WI38 (cell line): ENCODE results near the gene GNL1.
"Not testable (repeated sequence)": the region's sequence is repeated elsewhere in the genome, so short reads cannot be mapped to it uniquely, and the experiment has no call there.

Experiments used
- H3K4me3 ChIP-seq: 2 replicates; pipeline ENCODE4 v1.5.1; 2011; ENCODE audit warnings: low read depth, mild to moderate bottlenecking, control low read depth, low read length
- CTCF ChIP-seq: IDR thresholded peaks from 2 replicates; pipeline ENCODE4 v1.5.1; 2012; ENCODE audit warnings: low read depth, mild to moderate bottlenecking, control low read depth, low read length

GNL1 gene

GRCh38 chr6:30533460-30534294 lies 22.6 kb downstream of the GNL1 start:
- H3K4me3 ChIP-seq: no peak overlapping the region
- TF ChIP-seq CTCF: no peak

- TF ChIP-seq CTCF: no peak
These were observed 26.3 kb downstream of the GNL1 start for GRCh38 chr6:30530014-30530413.

DNA sequence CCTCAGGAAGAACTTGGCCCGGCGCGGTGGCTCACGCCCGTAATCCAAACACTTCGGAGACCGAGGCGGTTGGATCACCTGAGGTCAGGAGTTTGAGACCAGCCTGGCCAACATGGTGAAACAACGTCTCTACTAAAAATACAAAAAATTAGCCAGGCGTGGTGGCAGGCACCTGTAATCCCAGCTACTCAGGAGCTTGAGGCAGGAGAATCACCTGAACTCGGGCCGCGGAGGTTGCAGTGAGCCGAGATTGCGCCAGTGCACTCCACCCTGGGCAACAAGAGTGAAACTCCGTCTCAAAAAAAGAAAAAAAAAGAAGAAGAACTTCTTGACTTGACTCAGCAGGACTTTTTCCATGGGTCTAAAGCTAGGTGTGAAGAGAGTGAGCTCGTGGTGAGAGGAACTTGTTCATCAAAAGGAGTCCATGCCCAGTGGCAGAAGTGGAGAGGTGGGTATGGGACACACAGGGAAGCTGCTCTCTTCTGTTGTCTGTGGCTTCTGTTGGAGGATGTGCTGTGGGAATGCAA lies 26.9 kb downstream of the GNL1 start:
- not testable (repeated sequence) for H3K4me3 ChIP-seq

More at GRCh38 chr6:30530014-30530413, 26.3 kb downstream of the GNL1 start:
- no peak overlapping the region for H3K4me3 ChIP-seq

GRCh38 chr6:30526444-30526843 lies 29.8 kb downstream of the GNL1 start:
- H3K4me3 ChIP-seq: not testable (repeated sequence)

DNA sequence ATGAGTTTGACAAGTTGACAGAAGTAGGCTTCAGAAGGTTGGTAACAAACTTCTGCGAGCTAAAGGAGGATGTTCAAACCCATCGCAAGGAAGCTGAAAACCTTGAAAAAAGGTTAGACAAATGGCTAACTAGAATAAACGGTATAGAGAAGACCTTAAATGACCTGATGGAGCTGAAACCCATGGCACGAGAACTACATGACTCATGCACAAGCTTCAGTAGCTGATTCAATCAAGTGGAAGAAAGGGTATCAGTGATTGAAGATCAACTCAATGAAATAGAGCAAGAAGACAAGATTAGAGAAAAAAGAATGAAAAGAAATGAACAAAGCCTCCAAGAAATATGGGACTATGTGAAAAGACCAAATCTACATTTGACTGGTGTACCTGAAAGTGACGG lies 34.3 kb downstream of the GNL1 start:
- not testable (repeated sequence) for H3K4me3 ChIP-seq

DNA sequence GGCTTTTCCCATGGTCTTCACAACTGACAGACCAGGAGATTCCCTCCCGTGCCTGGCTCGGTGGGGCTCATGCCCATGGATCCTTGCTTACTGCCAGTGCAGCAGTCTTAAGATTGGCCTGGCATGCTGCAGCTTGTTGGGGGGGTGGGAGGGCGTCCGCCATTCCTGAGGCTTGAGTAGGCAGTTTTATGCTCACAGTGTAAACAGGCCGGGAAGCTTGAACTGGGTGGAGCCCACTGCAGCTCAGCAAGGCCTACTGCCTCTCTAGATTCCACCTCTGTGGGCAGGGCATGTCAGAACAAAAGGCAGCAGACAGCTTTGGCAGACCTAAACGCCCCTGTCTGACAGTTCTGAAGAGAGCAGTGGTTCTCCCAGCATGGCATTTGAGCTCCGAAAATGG lies 35.2 kb downstream of the GNL1 start:
- H3K4me3 ChIP-seq: not testable (repeated sequence)

DNA sequence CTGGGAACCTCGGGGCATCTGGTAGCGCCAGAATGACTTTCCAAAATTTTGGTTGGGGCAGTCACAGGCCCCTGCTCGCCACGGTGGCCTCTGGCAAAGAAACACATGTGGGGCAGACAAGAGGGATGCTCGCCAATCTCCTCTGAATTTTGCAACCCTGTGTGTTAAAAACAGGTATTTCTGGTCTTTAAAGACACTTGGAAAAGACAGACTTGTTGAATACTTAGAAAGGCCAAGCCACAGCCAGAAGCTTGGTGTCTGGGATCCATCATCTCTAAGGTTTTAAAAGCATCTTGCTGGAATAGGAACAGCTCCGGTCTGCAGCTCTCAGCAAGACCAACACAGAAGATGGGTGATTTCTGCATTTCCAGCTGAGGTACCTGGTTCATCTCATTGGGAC lies 35.8 kb downstream of the GNL1 start:
- no peak for TF ChIP-seq CTCF
- H3K4me3 ChIP-seq: no peak overlapping the region

DNA sequence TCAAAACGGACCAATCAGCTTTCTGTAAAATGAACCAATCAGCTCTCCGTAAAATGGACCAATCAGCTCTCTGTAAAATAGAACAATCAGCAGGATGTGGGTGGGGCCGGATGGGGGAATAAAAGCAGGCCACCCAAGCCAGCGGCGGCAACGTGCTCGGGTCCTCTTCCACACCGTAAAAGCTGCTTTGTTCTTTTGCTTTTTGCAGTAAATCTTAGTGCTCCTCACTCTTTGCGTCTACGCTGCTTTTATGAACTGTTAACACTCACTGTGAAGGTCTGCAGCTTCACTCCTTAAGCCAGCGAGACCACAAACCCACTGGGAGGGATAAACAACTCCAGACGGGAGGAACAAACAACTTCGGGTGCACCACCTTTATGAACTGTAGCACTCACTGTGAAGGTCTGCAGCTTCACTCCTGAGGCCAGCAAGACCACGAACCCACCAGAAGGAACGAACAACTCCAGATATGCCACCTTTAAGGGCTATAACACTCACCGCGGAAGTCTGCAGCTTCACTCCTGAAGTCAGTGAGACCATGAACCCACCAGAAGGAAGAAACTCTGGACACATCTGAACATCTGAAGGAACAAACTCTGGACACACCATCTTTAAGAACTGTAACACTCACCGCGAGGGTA lies 37.7 kb downstream of the GNL1 start:
- not testable (repeated sequence) for H3K4me3 ChIP-seq

DNA sequence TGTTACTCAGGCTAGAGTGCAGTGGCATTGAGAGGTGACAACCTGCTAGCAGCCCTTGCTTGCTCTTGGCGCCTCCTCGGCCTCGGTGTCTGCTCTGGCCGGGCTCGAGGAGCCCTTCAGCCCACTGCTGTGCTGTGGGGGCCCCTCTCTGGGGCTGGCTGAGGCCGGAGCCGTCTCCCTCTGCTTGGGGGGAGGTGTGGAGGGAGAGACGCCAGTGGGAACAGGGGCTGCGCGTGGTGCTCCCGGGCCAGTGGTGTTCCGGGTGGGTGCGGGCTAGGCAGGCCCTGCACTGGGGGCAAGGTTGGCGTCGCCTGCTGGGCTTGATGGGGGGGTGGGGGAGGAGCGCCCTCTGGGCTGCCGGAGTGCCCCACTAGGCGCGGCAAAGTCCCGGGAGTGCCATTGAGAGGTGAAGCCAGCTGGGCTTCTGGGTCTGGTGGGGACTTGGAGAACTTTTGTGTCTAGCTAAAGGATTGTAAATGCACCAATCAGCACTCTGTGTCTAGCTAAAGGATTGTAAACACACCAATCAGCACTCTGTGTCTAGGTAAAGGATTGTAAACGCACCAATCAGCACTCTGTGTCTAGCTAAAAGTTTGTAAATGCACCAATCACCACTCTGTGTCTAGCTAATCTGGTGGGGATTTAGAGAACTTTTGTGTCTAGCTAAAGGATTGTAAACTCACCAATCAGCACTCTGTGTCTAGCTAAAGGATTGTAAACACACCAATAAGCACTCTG lies 38.4 kb downstream of the GNL1 start:
- not testable (repeated sequence) for H3K4me3 ChIP-seq

DNA sequence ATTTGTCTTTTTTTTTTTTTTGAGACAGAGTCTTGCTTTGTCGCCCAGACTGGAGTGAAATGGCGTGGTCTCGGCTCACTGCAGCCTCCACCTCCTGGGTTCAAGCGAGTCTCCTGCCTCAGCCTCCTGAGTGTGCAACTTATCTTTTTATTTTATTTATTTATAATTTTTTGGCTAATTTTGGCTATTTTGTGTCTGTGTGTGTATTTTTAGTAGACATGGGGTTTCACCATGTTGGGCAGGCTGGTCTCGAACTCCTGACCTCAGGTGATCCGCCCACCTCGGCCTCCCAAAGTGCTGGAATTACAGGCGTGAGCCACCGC lies 39.6 kb downstream of the GNL1 start:
- peak overlapping the region; percentile 52 for H3K4me3 ChIP-seq
